OCI-LY7 (cell line): Measurements from ENCODE around the gene RDH5. TPM values are rescaled to one million over a fixed set of nuclear protein-coding genes. Genes with fewer than 3 reads are reported as not detected.

ENCODE experiments used
- BruUV-seq: library from RNA; stranded (reverse); fragments of 400-500 nt; replicated peaks from 2 replicates; lab custom pipeline; 2021; lab: Mats Ljungman, UMichigan
- CTCF ChIA-PET: fragments of 300-600 bp; sonication (Branson Sonifier 250); formaldehyde crosslinking; loops from one replicate; lab custom pipeline; 2022; ENCODE audit warnings: antibody characterized with exemption; ENCODE audit not compliant: unreplicated experiment; lab: Charles Lee
- POLR2A ChIA-PET: fragments of 300-600 bp; sonication (Branson Sonifier 250); formaldehyde crosslinking; loops from one replicate; lab custom pipeline; 2022; ENCODE audit warnings: antibody characterized with exemption; lab: Charles Lee
- DNase-seq: peaks from one replicate; pipeline ENCODE4 v3.0.0-alpha.2; 2015; ENCODE audit warnings: low spot score
- H2AFZ ChIP-seq: fragments of 200-600 bp; sonication (generic), shearing (Covaris generic); 2 replicates; pipeline ENCODE4 v1.6.1; 2014; ENCODE audit warnings: mild to moderate bottlenecking, antibody characterized with exemption, low read length, moderate library complexity
- H3K27ac ChIP-seq: fragments of 200-600 bp; sonication (generic); 2 replicates; pipeline ENCODE4 v1.5.1; 2014; ENCODE audit warnings: mixed run types, low read depth, mild to moderate bottlenecking, moderate library complexity, low read length, inconsistent platforms; ENCODE audit not compliant: poor library complexity, severe bottlenecking
- H3K36me3 ChIP-seq: fragments of 200-600 bp; sonication (generic); 2 replicates; pipeline ENCODE4 v1.6.1; 2014; ENCODE audit warnings: mild to moderate bottlenecking, antibody characterized with exemption, low read length, moderate library complexity, mixed read lengths; ENCODE audit not compliant: insufficient read depth
- H3K4me1 ChIP-seq: fragments of 200-600 bp; sonication (generic); 2 replicates; pipeline ENCODE4 v1.5.1; 2014; ENCODE audit warnings: mild to moderate bottlenecking, low read length; ENCODE audit not compliant: insufficient read depth, poor library complexity, severe bottlenecking
- H3K4me2 ChIP-seq: fragments of 200-600 bp; sonication (generic); 2 replicates; pipeline ENCODE4 v1.6.1; 2014; ENCODE audit warnings: mild to moderate bottlenecking, low read length
- H3K4me3 ChIP-seq: fragments of 200-600 bp; sonication (generic); 2 replicates; pipeline ENCODE4 v1.5.1; 2014; ENCODE audit warnings: mild to moderate bottlenecking, low read depth, low read length; ENCODE audit not compliant: poor library complexity, severe bottlenecking
- H3K79me2 ChIP-seq: fragments of 200-600 bp; sonication (generic); 2 replicates; pipeline ENCODE4 v1.6.1; 2016; ENCODE audit warnings: low read depth, mild to moderate bottlenecking, low read length, moderate library complexity, mixed read lengths; ENCODE audit not compliant: insufficient read depth
- H3K9me2 ChIP-seq: fragments of 200-600 bp; sonication (generic); 2 replicates; pipeline ENCODE4 v1.6.1; 2016; ENCODE audit warnings: mild to moderate bottlenecking, low read length, mixed read lengths; ENCODE audit not compliant: insufficient read depth
- H3K9me3 ChIP-seq: fragments of 200-600 bp; sonication (generic); 2 replicates; pipeline ENCODE4 v1.6.1; 2014; ENCODE audit warnings: mild to moderate bottlenecking, mixed run types, low read length, mixed read lengths
- H4K20me1 ChIP-seq: fragments of 200-600 bp; sonication (generic); 2 replicates; pipeline ENCODE4 v1.6.1; 2014; ENCODE audit warnings: mild to moderate bottlenecking, antibody characterized with exemption, low read length, moderate library complexity, mixed read lengths; ENCODE audit not compliant: insufficient read depth
- EZH2phosphoT487 ChIP-seq: fragments of 200-600 bp; sonication (generic); IDR thresholded peaks from 2 replicates; pipeline ENCODE4 v1.6.1; 2018; ENCODE audit warnings: low read depth, borderline replicate concordance, mild to moderate bottlenecking, mixed run types, antibody characterized with exemption, low read length, moderate library complexity, mixed read lengths
- intact Hi-C: fragments of 100-400 bp; cut with micrococcal nuclease; formaldehyde crosslinking; loops from one replicate; pipeline ENCODE4 v1.10.0; 2022; ENCODE audit not compliant: unreplicated experiment
- total RNA-seq, 2 experiments: library from RNA; depleted of rRNA in 1 of 2; stranded (reverse); fragments of >200 nt in 1 of 2; shearing (Covaris generic) in 1 of 2; gene quantifications; 2 replicates each; pipeline ENCODE4 v1.2.3, GENCODE V29; 2014 to 2022
- TF ChIP-seq, protein P1 (sequence below): fragments of 200-600 bp; sonication (generic); conservative IDR thresholded peaks from 2 replicates; pipeline ENCODE4 v1.5.1; 2014; ENCODE audit warnings: mild to moderate bottlenecking, antibody characterized with exemption, low read length, moderate library complexity, mixed read lengths

The RDH5 gene
- total RNA-seq, 2 experiments from 2014 or later = 6.2 to 20.1 TPM

DNA sequence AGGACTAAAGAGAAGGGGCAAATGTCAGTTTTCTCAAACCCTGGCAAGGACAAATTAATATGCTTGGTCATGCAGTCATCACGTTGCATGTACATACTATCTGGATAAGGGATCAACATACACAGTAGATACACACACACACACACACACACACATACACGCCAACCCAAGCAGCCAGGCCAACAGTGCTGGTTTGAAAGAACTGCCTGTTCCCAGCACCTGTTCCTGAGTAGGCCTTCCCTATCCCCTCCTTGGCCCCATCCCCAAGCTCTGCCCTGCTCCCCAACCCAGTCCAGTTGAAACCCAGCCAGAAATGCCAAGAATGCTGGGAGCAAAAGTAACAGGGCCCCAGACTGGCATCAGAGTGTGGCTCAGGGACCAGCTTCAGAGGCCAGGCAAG lies 16.9 kb upstream of the RDH5 start:
- POLR2A ChIA-PET = no interaction called here
- CTCF ChIA-PET = no interaction called here

DNA sequence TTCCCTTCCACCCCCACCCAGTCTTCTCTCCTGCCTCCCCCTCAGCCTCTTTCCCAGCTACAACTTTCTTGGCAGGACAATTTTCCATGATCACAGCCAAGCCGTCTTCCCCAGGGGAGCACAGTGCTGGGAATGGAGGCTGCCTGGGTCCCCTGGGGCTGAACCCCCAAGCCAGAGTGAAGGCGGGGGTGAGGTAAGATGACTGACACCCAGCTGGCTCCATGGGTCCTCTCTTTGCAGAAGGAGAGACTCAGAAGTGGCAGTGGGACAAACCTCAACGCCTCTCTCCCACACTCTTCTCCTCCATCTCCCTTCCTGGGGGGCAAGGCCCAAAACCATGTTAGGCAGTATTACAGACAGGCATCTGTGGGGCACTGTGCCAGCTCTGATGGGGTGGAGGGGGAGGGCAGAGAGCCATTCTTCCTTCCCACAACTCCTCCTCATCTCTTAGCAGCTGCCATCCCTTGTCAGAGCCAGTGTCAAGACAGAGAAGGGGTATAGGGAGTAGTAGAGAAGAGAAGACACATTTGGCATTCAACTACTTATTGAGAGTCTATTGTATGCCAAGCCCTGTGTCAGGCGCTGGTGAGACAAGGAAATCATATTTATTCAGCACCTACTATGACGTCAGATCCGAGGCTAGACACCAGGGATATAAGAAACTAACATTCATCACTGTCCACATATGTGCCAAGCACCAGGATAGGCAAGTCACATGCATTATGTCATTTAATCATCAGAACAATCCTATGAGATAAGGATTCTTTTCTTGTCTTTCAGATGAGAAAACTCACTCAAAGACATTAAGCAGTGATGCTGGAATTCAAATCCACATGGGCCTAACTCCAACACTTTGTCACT lies 16.1 kb upstream of the RDH5 start:
- H2AFZ ChIP-seq = no peak overlapping the region
- no TSS peak for BruUV-seq
- no peaks in the 10 kb centered on the region for H3K9me3 ChIP-seq
- H3K36me3 ChIP-seq = no peaks in the 10 kb centered on the region
- no peaks in the 10 kb centered on the region for H4K20me1 ChIP-seq
- POLR2A ChIA-PET = interaction anchor here (0.6 kb wide), 1 partner anchor 1362 kb away, joined by 4 read pairs; no protein-coding TSS in a partner anchor
- H3K4me3 ChIP-seq = no peak overlapping the region
- intact Hi-C loops = no loop called here
- no peak for DNase-seq
- CTCF ChIA-PET = no interaction called here
- H3K9me2 ChIP-seq = no peaks in the 10 kb centered on the region
- H3K4me1 ChIP-seq = peaks cover 19% of the 10 kb centered on the region
- no peak overlapping the region for H3K4me2 ChIP-seq
- no peak overlapping the region for H3K27ac ChIP-seq
- no peak for TF ChIP-seq EZH2phosphoT487
- TF ChIP-seq, protein P1, sequence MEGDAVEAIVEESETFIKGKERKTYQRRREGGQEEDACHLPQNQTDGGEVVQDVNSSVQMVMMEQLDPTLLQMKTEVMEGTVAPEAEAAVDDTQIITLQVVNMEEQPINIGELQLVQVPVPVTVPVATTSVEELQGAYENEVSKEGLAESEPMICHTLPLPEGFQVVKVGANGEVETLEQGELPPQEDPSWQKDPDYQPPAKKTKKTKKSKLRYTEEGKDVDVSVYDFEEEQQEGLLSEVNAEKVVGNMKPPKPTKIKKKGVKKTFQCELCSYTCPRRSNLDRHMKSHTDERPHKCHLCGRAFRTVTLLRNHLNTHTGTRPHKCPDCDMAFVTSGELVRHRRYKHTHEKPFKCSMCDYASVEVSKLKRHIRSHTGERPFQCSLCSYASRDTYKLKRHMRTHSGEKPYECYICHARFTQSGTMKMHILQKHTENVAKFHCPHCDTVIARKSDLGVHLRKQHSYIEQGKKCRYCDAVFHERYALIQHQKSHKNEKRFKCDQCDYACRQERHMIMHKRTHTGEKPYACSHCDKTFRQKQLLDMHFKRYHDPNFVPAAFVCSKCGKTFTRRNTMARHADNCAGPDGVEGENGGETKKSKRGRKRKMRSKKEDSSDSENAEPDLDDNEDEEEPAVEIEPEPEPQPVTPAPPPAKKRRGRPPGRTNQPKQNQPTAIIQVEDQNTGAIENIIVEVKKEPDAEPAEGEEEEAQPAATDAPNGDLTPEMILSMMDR = no peak
- H3K79me2 ChIP-seq = no peaks in the 10 kb centered on the region

More for the DNA sequence above, 16.9 kb upstream of the RDH5 start:
- H3K4me1 ChIP-seq = peaks cover 11% of the 10 kb centered on the region
- no peak overlapping the region for H3K4me2 ChIP-seq
- no peaks in the 10 kb centered on the region for H3K79me2 ChIP-seq
- no TSS peak for BruUV-seq
- H4K20me1 ChIP-seq = no peaks in the 10 kb centered on the region
- H3K36me3 ChIP-seq = no peaks in the 10 kb centered on the region
- TF ChIP-seq, protein P1 = no peak
- no peak for TF ChIP-seq EZH2phosphoT487
- DNase-seq = no peak
- no peak overlapping the region for H2AFZ ChIP-seq
- no peak overlapping the region for H3K4me3 ChIP-seq
- H3K9me3 ChIP-seq = no peaks in the 10 kb centered on the region
- H3K27ac ChIP-seq = no peak overlapping the region
- intact Hi-C loops = no loop called here
- no peaks in the 10 kb centered on the region for H3K9me2 ChIP-seq
